ENCODE data around the gene FKBP1A. TPM values are rescaled to one million over a fixed set of nuclear protein-coding genes. Genes with fewer than 3 reads are reported as not detected.
A peak's percentile ranks its signal among the peaks of the same experiment; 100 is the strongest.

Gene FKBP1A
- total and polyA plus RNA-seq, 10 of the 15 experiments (the other 5 are each of a cell fraction or from before 2014, with no cell fraction given), result 103 to 687 (median 254) TPM

DNA sequence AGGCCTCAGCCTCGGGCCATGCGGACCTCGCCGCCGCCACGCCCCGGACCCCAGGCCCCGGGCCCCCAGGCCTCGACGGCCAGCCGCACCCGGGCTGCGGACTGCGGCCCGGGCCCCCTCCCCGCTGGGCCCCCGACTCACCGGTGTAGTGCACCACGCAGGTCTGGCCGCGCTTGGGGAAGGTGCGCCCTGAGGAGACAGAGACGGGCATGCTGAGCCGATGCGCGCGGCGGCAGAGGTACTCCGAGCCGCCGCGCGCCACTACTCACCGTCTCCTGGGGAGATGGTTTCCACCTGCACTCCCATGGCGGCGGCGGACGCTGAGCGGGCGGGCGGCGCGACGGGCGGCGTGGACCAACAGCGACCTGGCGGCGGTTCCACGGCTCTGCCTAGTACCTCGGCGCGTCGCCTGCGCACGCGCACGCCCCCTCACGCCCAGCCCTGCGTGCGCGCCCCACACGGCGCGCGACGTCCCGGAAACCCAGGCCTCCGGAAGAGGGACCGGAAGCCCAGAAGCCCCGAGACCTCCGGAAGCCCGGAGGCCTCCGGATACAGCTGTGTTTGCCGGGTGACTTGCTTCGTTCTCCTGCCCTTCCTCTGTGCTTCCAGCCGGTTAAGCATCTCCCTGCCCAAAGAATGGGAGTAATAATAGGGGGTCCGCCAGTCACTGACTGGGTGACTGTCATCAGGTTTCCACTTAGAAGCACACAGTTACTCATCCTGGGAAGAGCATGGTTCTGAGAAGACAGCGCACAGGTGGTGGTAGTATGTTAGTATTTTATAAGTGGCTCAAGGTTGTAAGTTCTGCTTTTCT lies at the start of gene FKBP1A (continued):
- TF ChIP-seq, protein P1, sequence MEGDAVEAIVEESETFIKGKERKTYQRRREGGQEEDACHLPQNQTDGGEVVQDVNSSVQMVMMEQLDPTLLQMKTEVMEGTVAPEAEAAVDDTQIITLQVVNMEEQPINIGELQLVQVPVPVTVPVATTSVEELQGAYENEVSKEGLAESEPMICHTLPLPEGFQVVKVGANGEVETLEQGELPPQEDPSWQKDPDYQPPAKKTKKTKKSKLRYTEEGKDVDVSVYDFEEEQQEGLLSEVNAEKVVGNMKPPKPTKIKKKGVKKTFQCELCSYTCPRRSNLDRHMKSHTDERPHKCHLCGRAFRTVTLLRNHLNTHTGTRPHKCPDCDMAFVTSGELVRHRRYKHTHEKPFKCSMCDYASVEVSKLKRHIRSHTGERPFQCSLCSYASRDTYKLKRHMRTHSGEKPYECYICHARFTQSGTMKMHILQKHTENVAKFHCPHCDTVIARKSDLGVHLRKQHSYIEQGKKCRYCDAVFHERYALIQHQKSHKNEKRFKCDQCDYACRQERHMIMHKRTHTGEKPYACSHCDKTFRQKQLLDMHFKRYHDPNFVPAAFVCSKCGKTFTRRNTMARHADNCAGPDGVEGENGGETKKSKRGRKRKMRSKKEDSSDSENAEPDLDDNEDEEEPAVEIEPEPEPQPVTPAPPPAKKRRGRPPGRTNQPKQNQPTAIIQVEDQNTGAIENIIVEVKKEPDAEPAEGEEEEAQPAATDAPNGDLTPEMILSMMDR (IDR thresholded peaks at IDR 0.05 in 2 of 3, conservative IDR thresholded peaks at IDR 0.05 in 1 of 3; ENCODE audit: control insufficient read depth in 2 of 3, extremely low read depth in 1 of 3, insufficient read depth in 1 of 3, low read depth in 3 of 3, low read length in 3 of 3), result peak in 2 of 3 experiments; percentile 7 to 8; a peak in 1 of 6 replicates
- TF ChIP-seq, protein P2, sequence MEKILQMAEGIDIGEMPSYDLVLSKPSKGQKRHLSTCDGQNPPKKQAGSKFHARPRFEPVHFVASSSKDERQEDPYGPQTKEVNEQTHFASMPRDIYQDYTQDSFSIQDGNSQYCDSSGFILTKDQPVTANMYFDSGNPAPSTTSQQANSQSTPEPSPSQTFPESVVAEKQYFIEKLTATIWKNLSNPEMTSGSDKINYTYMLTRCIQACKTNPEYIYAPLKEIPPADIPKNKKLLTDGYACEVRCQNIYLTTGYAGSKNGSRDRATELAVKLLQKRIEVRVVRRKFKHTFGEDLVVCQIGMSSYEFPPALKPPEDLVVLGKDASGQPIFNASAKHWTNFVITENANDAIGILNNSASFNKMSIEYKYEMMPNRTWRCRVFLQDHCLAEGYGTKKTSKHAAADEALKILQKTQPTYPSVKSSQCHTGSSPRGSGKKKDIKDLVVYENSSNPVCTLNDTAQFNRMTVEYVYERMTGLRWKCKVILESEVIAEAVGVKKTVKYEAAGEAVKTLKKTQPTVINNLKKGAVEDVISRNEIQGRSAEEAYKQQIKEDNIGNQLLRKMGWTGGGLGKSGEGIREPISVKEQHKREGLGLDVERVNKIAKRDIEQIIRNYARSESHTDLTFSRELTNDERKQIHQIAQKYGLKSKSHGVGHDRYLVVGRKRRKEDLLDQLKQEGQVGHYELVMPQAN (conservative IDR thresholded peaks at IDR 0.05), result peak; percentile 99
- no peak for TF ChIP-seq PML (IDR thresholded peaks at IDR 0.05; ENCODE audit: low read length)
- TF ChIP-seq, protein P3, sequence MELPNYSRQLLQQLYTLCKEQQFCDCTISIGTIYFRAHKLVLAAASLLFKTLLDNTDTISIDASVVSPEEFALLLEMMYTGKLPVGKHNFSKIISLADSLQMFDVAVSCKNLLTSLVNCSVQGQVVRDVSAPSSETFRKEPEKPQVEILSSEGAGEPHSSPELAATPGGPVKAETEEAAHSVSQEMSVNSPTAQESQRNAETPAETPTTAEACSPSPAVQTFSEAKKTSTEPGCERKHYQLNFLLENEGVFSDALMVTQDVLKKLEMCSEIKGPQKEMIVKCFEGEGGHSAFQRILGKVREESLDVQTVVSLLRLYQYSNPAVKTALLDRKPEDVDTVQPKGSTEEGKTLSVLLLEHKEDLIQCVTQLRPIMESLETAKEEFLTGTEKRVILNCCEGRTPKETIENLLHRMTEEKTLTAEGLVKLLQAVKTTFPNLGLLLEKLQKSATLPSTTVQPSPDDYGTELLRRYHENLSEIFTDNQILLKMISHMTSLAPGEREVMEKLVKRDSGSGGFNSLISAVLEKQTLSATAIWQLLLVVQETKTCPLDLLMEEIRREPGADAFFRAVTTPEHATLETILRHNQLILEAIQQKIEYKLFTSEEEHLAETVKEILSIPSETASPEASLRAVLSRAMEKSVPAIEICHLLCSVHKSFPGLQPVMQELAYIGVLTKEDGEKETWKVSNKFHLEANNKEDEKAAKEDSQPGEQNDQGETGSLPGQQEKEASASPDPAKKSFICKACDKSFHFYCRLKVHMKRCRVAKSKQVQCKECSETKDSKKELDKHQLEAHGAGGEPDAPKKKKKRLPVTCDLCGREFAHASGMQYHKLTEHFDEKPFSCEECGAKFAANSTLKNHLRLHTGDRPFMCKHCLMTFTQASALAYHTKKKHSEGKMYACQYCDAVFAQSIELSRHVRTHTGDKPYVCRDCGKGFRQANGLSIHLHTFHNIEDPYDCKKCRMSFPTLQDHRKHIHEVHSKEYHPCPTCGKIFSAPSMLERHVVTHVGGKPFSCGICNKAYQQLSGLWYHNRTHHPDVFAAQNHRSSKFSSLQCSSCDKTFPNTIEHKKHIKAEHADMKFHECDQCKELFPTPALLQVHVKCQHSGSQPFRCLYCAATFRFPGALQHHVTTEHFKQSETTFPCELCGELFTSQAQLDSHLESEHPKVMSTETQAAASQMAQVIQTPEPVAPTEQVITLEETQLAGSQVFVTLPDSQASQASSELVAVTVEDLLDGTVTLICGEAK (IDR thresholded peaks at IDR 0.05; ENCODE audit: borderline replicate concordance), result peak; percentile 94
- TF ChIP-seq SUZ12 (IDR thresholded peaks at IDR 0.05; ENCODE audit: unreplicated experiment), result no peak
- no peak for TF ChIP-seq MTA3 (IDR thresholded peaks at IDR 0.05; ENCODE audit: borderline replicate concordance, low read length)
- TF ChIP-seq, protein P4, sequence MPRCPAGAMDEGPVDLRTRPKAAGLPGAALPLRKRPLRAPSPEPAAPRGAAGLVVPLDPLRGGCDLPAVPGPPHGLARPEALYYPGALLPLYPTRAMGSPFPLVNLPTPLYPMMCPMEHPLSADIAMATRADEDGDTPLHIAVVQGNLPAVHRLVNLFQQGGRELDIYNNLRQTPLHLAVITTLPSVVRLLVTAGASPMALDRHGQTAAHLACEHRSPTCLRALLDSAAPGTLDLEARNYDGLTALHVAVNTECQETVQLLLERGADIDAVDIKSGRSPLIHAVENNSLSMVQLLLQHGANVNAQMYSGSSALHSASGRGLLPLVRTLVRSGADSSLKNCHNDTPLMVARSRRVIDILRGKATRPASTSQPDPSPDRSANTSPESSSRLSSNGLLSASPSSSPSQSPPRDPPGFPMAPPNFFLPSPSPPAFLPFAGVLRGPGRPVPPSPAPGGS (IDR thresholded peaks at IDR 0.05; ENCODE audit: borderline replicate concordance, insufficient read depth, low read depth, low read length, poor library complexity, severe bottlenecking), result no peak
- TF ChIP-seq BHLHE40 (IDR thresholded peaks at IDR 0.05; ENCODE audit: borderline replicate concordance in 1 of 2, low read depth in 2 of 2, low read length in 1 of 2), result peak; percentile 73 to 86
- TF ChIP-seq, protein P5, sequence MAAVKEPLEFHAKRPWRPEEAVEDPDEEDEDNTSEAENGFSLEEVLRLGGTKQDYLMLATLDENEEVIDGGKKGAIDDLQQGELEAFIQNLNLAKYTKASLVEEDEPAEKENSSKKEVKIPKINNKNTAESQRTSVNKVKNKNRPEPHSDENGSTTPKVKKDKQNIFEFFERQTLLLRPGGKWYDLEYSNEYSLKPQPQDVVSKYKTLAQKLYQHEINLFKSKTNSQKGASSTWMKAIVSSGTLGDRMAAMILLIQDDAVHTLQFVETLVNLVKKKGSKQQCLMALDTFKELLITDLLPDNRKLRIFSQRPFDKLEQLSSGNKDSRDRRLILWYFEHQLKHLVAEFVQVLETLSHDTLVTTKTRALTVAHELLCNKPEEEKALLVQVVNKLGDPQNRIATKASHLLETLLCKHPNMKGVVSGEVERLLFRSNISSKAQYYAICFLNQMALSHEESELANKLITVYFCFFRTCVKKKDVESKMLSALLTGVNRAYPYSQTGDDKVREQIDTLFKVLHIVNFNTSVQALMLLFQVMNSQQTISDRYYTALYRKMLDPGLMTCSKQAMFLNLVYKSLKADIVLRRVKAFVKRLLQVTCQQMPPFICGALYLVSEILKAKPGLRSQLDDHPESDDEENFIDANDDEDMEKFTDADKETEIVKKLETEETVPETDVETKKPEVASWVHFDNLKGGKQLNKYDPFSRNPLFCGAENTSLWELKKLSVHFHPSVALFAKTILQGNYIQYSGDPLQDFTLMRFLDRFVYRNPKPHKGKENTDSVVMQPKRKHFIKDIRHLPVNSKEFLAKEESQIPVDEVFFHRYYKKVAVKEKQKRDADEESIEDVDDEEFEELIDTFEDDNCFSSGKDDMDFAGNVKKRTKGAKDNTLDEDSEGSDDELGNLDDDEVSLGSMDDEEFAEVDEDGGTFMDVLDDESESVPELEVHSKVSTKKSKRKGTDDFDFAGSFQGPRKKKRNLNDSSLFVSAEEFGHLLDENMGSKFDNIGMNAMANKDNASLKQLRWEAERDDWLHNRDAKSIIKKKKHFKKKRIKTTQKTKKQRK (IDR thresholded peaks at IDR 0.05; ENCODE audit: low read depth, low read length), result no peak
- no peak for TF ChIP-seq ZNF274 (IDR thresholded peaks at IDR 0.05; ENCODE audit: insufficient read depth, insufficient read length)
- no peak for TF ChIP-seq ASH2L (IDR thresholded peaks at IDR 0.05; ENCODE audit: borderline replicate concordance, low read depth)
- no peak for TF ChIP-seq MEF2B (IDR thresholded peaks at IDR 0.05; ENCODE audit: partially characterized antibody, poor library complexity, severe bottlenecking)
- TF ChIP-seq TCF12 (IDR thresholded peaks at IDR 0.05; ENCODE audit: low read depth, low read length), result 0 out of 2 replicates have a peak, but pooled peaks have one; percentile 28
- TF ChIP-seq ATF7 (IDR thresholded peaks at IDR 0.05; ENCODE audit: low read depth), result peak; percentile 24; the same call in 1 of the 2 replicates

Data from GM12878 (cell line).